Muscle layer of duodenum (tissue), 2 donors: ENCODE measurements around the gene MS4A15.

Source experiments
- H3K27ac ChIP-seq: one replicate; pipeline ENCODE4 v1.7.0; 2013; ENCODE audit warnings: mild to moderate bottlenecking, low read length
- H3K27me3 ChIP-seq: one replicate; pipeline ENCODE4 v1.7.0; 2013; ENCODE audit warnings: low read depth, mild to moderate bottlenecking, control low read depth, low read length
- H3K36me3 ChIP-seq, 2 donors: one replicate each; pipeline ENCODE4 v1.7.0; 2013; ENCODE audit warnings: low read length in 2 of 2, control low read depth in 1 of 2, mild to moderate bottlenecking in 1 of 2; ENCODE audit not compliant: insufficient read depth in 2 of 2, control insufficient read depth in 1 of 2
- H3K4me1 ChIP-seq, 2 donors: one replicate each; pipeline ENCODE4 v1.7.0; 2013; ENCODE audit warnings: low read length in 2 of 2, mild to moderate bottlenecking in 2 of 2, control low read depth in 1 of 2, moderate library complexity in 1 of 2; ENCODE audit not compliant: insufficient read depth in 2 of 2, control insufficient read depth in 1 of 2
- H3K4me3 ChIP-seq, 2 donors: one replicate each; pipeline ENCODE4 v1.7.0; 2013; ENCODE audit warnings: low read length in 2 of 2, low read depth in 1 of 2, mild to moderate bottlenecking in 1 of 2
- H3K9me3 ChIP-seq, 2 donors: one replicate each; pipeline ENCODE4 v1.7.0; 2013; ENCODE audit warnings: low read length in 2 of 2, control low read depth in 1 of 2, mild to moderate bottlenecking in 1 of 2; ENCODE audit not compliant: control insufficient read depth in 1 of 2
- donor health status: healthy.

MS4A15 gene

GRCh38 chr11:60731586-60731985 is 25.1 kb upstream of the MS4A15 start:
- Histone ChIP-seq H3K4me1 (no peaks in the 10 kb centered on the region), H3K27ac (no peak overlapping the region), H3K27me3 (no peaks in the 10 kb centered on the region), H3K9me3 (no peaks in the 10 kb centered on the region), H3K36me3 (no peaks in the 10 kb centered on the region), H3K4me3 (no peak overlapping the region)

- no peak overlapping the region for H3K4me3 ChIP-seq
- H3K36me3 ChIP-seq, result no peaks in the 10 kb centered on the region
- H3K27me3 ChIP-seq, result no peaks in the 10 kb centered on the region
- no peaks in the 10 kb centered on the region for H3K4me1 ChIP-seq
- H3K9me3 ChIP-seq, result no peaks in the 10 kb centered on the region
- H3K27ac ChIP-seq, result no peak overlapping the region
Measured at GRCh38 chr11:60734279-60734678, 22.4 kb upstream of the MS4A15 start.

GRCh38 chr11:60739114-60739513 is 17.6 kb upstream of the MS4A15 start:
- H3K9me3 ChIP-seq, result peaks cover 0 to 23% of the 10 kb centered on the region in 2 donors
- no peak overlapping the region for H3K4me3 ChIP-seq
- no peaks in the 10 kb centered on the region for H3K4me1 ChIP-seq
- H3K36me3 ChIP-seq, result no peaks in the 10 kb centered on the region
- H3K27me3 ChIP-seq, result no peaks in the 10 kb centered on the region
- H3K27ac ChIP-seq, result no peak overlapping the region

- no peaks in the 10 kb centered on the region for H3K4me1 ChIP-seq
- H3K9me3 ChIP-seq, result peaks cover 0 to 23% of the 10 kb centered on the region in 2 donors
- H3K27me3 ChIP-seq, result no peaks in the 10 kb centered on the region
- H3K27ac ChIP-seq, result no peak overlapping the region
- H3K36me3 ChIP-seq, result no peaks in the 10 kb centered on the region
- no peak overlapping the region for H3K4me3 ChIP-seq
Measured at GRCh38 chr11:60740573-60740972, 16.1 kb upstream of the MS4A15 start.

- Histone ChIP-seq H3K9me3 (peaks cover 0 to 23% of the 10 kb centered on the region in 2 donors), H3K4me3 (no peak overlapping the region), H3K36me3 (no peaks in the 10 kb centered on the region), H3K27ac (no peak overlapping the region), H3K4me1 (no peaks in the 10 kb centered on the region), H3K27me3 (no peaks in the 10 kb centered on the region)
Measured at GRCh38 chr11:60741421-60741820, 15.2 kb upstream of the MS4A15 start.

GRCh38 chr11:60743058-60743457 is 13.6 kb upstream of the MS4A15 start:
- Histone ChIP-seq H3K36me3 (no peaks in the 10 kb centered on the region), H3K4me3 (no peak overlapping the region), H3K27ac (no peak overlapping the region), H3K4me1 (no peaks in the 10 kb centered on the region), H3K9me3 (peaks cover 0 to 23% of the 10 kb centered on the region in 2 donors), H3K27me3 (no peaks in the 10 kb centered on the region)

GRCh38 chr11:60744114-60744513 is 12.6 kb upstream of the MS4A15 start:
- Histone ChIP-seq H3K27me3 (no peaks in the 10 kb centered on the region), H3K4me3 (no peak overlapping the region), H3K36me3 (no peaks in the 10 kb centered on the region), H3K9me3 (peaks cover 0 to 23% of the 10 kb centered on the region in 2 donors), H3K4me1 (no peaks in the 10 kb centered on the region), H3K27ac (no peak overlapping the region)

GRCh38 chr11:60747359-60747873 is 9.3 kb upstream of the MS4A15 start:
- Histone ChIP-seq H3K27me3 (no peaks in the 10 kb centered on the region), H3K9me3 (peaks cover 0 to 6% of the 10 kb centered on the region in 2 donors), H3K4me1 (no peaks in the 10 kb centered on the region), H3K36me3 (no peaks in the 10 kb centered on the region), H3K27ac (no peak overlapping the region), H3K4me3 (no peak overlapping the region)

GRCh38 chr11:60748225-60748624 is 8.4 kb upstream of the MS4A15 start:
- peaks cover 0 to 2% of the 10 kb centered on the region in 2 donors for H3K9me3 ChIP-seq
- no peaks in the 10 kb centered on the region for H3K27me3 ChIP-seq
- H3K27ac ChIP-seq, result no peak overlapping the region
- no peak overlapping the region for H3K4me3 ChIP-seq
- H3K36me3 ChIP-seq, result no peaks in the 10 kb centered on the region
- no peaks in the 10 kb centered on the region for H3K4me1 ChIP-seq

- H3K27me3 ChIP-seq, result no peaks in the 10 kb centered on the region
- H3K4me3 ChIP-seq, result no peak overlapping the region
- peaks cover 0 to 4% of the 10 kb centered on the region in 2 donors for H3K9me3 ChIP-seq
- no peaks in the 10 kb centered on the region for H3K36me3 ChIP-seq
- H3K27ac ChIP-seq, result no peak overlapping the region
- no peaks in the 10 kb centered on the region for H3K4me1 ChIP-seq
Measured at GRCh38 chr11:60748821-60749220, 7.8 kb upstream of the MS4A15 start.

GRCh38 chr11:60750911-60751310 is 5.8 kb upstream of the MS4A15 start:
- no peak overlapping the region for H3K27ac ChIP-seq
- peaks cover 0 to 4% of the 10 kb centered on the region in 2 donors for H3K9me3 ChIP-seq
- H3K36me3 ChIP-seq, result no peaks in the 10 kb centered on the region
- H3K4me1 ChIP-seq, result no peaks in the 10 kb centered on the region
- H3K27me3 ChIP-seq, result no peaks in the 10 kb centered on the region
- no peak overlapping the region for H3K4me3 ChIP-seq

GRCh38 chr11:60753309-60753708 is 3.4 kb upstream of the MS4A15 start:
- Histone ChIP-seq H3K27me3 (no peaks in the 10 kb centered on the region), H3K36me3 (no peaks in the 10 kb centered on the region), H3K4me3 (no peak overlapping the region), H3K9me3 (peaks cover 0 to 4% of the 10 kb centered on the region in 2 donors), H3K4me1 (no peaks in the 10 kb centered on the region), H3K27ac (no peak overlapping the region)
